Activated B cell treated with CpG ODN at 0.5 μM for 24 hours (primary cell): ENCODE results near the gene SV2B. TPM values are rescaled to one million over a fixed set of nuclear protein-coding genes. Genes with fewer than 3 reads are reported as not detected.

Source experiments
- ATAC-seq: fragments of 200-7000 bp; cut with Tn5 transposase; one replicate; pipeline ENCODE4 v1.10.0; 2021; ENCODE audit warnings: low read depth, mild to moderate bottlenecking, moderate library complexity
- CTCF ChIA-PET: fragments of 350-600 bp; sonication (Branson Sonifier 250); formaldehyde crosslinking; loops from one replicate; lab custom pipeline; 2021; ENCODE audit warnings: antibody characterized with exemption; lab: Charles Lee
- POLR2A ChIA-PET: fragments of 350-600 bp; sonication (Branson Sonifier 250); formaldehyde crosslinking; loops from one replicate; lab custom pipeline; 2021; ENCODE audit warnings: antibody characterized with exemption; lab: Charles Lee
- DNase-seq: peaks from one replicate; pipeline ENCODE4 v3.0.0; 2022
- H3K27ac Mint-ChIP-seq: one replicate; pipeline ENCODE4 v1.8.0; 2020; ENCODE audit warnings: mixed read lengths
- H3K27me3 Mint-ChIP-seq: one replicate; pipeline ENCODE4 v1.8.0; 2021; ENCODE audit warnings: mixed read lengths
- H3K36me3 Mint-ChIP-seq: one replicate; pipeline ENCODE4 v1.8.0; 2021; ENCODE audit warnings: low read depth, mixed read lengths
- H3K4me1 Mint-ChIP-seq: one replicate; pipeline ENCODE4 v1.8.0; 2021; ENCODE audit warnings: mixed read lengths
- H3K4me3 Mint-ChIP-seq: one replicate; pipeline ENCODE4 v1.8.0; 2020; ENCODE audit warnings: mild to moderate bottlenecking, mixed read lengths
- H3K9me3 Mint-ChIP-seq: one replicate; pipeline ENCODE4 v1.8.0; 2020; ENCODE audit warnings: mixed read lengths
- CTCF ChIP-seq: fragments of 200-600 bp; IDR thresholded peaks from one replicate; pipeline ENCODE4 v1.8.0; 2022; ENCODE audit warnings: antibody characterized with exemption, mild to moderate bottlenecking
- intact Hi-C: fragments of 100-400 bp; cut with micrococcal nuclease; formaldehyde crosslinking; loops from one replicate; pipeline ENCODE4 v1.15.1; 2024
- total RNA-seq: library from RNA; stranded (reverse); gene quantifications from 2 replicates; pipeline ENCODE4 v1.2.3, GENCODE V29; 2022

SV2B gene
- total RNA-seq, 1 donor from 2014 or later = not detected

DNA sequence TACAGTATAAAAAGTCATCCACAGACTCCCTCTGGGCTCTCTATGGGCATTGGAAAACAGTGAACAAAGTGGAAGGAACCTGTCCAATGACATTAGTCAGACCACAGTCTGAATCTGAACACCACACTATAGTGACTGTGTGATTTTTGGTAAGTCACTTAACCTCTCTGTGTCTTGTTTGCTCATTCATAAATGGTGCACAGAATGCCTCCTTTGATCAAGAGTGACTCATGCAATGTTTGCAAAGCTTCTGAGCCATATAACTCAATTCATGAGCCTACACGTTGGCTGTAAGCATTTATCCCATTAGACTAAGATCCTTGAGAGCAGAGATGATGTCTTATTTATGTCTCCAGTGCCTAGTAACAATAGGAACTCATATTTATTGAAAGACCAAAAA is 46.7 kb downstream of the SV2B start:
- H3K4me3 Mint-ChIP-seq = no peak overlapping the region
- H3K36me3 Mint-ChIP-seq = no peaks in the 10 kb centered on the region
- intact Hi-C loops = no loop called here
- H3K4me1 Mint-ChIP-seq = no peaks in the 10 kb centered on the region
- no peak for TF ChIP-seq CTCF
- H3K27ac Mint-ChIP-seq = no peak overlapping the region
- H3K9me3 Mint-ChIP-seq = no peaks in the 10 kb centered on the region
- CTCF ChIA-PET = no interaction called here
- H3K27me3 Mint-ChIP-seq = peaks cover 23% of the 10 kb centered on the region
- DNase-seq = no peak
- POLR2A ChIA-PET = no interaction called here
- no peak for ATAC-seq

GRCh38 chr15:91148243-91148642 is 48.2 kb downstream of the SV2B start:
- no peak for TF ChIP-seq CTCF
- no peak for ATAC-seq
- DNase-seq = no peak
- no peaks in the 10 kb centered on the region for H3K36me3 Mint-ChIP-seq
- H3K4me1 Mint-ChIP-seq = no peaks in the 10 kb centered on the region
- POLR2A ChIA-PET = no interaction called here
- intact Hi-C loops = no loop called here
- no peak overlapping the region for H3K4me3 Mint-ChIP-seq
- H3K9me3 Mint-ChIP-seq = no peaks in the 10 kb centered on the region
- no peak overlapping the region for H3K27ac Mint-ChIP-seq
- CTCF ChIA-PET = no interaction called here
- peaks cover 25% of the 10 kb centered on the region for H3K27me3 Mint-ChIP-seq

DNA sequence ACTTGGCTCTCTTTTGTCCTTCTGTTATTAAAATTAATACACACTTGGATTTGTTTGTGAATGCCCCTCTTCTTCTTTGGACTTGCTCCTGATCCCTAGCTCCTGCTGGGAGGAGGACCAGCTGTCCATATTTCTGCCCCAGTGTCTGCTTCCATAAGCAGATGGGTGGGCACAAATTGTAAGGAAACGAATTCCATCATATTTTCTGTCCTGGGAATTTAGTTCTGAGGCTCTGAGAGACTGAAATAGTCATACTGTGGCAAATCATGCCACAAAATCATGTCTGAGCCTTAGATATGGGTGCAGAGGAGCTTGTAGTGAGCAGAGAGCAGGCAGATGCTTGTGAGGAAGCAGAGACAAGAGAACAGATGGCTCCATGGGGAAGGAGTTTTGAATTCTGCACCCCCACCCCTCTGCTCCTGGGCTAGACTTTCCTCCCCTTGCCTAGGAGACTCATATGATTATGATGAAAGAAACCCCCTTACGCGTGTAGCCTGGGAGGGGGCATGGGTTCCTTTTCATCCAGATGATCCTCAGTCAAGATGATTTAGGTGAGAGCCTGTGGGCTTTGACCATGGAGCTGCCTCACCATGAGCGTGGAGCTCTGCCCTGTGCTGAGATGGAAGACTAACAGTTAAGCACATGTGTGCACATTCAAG is 50.6 kb downstream of the SV2B start:
- no peak overlapping the region for H3K27ac Mint-ChIP-seq
- ChIA-PET POLR2A (no interaction called here), CTCF (no interaction called here)
- ATAC-seq (no peak), DNase-seq (no peak)
- intact Hi-C loops = no loop called here
- no peak for TF ChIP-seq CTCF
- H3K4me1 Mint-ChIP-seq = no peaks in the 10 kb centered on the region
- H3K4me3 Mint-ChIP-seq = no peak overlapping the region
- peaks cover 35% of the 10 kb centered on the region for H3K27me3 Mint-ChIP-seq
- no peaks in the 10 kb centered on the region for H3K36me3 Mint-ChIP-seq
- no peaks in the 10 kb centered on the region for H3K9me3 Mint-ChIP-seq

- H3K27ac Mint-ChIP-seq = no peak overlapping the region
- POLR2A ChIA-PET = no interaction called here
- no peak overlapping the region for H3K4me3 Mint-ChIP-seq
- H3K4me1 Mint-ChIP-seq = no peaks in the 10 kb centered on the region
- peaks cover 35% of the 10 kb centered on the region for H3K27me3 Mint-ChIP-seq
- ATAC-seq (no peak), DNase-seq (no peak)
- CTCF ChIA-PET = no interaction called here
- no peaks in the 10 kb centered on the region for H3K36me3 Mint-ChIP-seq
- no peaks in the 10 kb centered on the region for H3K9me3 Mint-ChIP-seq
- intact Hi-C loops = no loop called here
- TF ChIP-seq CTCF = no peak
Measured at GRCh38 chr15:91151781-91152563, 51.9 kb downstream of the SV2B start.

DNA sequence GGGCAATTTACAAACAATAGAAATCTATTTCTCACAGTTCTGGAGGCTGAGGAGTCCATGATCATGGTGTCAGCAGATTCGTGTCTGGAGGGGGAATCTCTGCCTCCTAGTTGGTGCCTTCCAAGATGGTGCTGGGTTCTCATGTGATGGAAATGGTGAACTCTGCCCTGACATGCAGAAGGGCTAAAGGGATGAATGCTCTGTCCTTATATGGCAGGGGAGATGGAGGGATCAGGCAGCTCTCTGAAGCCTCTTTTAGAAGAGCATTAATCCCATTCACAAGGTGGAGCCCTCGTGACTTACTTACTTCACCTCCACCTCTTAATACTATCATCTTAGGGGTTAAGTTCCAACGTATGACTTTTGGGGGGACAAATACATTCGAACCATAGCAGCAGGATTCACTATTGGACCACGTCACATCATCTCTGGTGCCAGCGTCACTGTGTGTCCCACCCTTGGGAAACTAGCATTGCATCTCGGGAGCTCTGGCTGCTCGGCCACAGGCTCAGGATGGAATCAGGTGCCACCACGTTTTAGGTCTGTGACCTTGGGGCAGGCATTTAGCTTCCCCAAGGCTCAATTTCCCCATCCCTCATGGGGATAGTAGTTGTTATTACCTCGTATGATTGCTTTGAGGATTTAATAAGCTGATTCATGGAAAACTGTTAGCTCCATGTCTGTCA is 53.0 kb downstream of the SV2B start:
- no peak overlapping the region for H3K4me3 Mint-ChIP-seq
- no peak for ATAC-seq
- CTCF ChIA-PET = no interaction called here
- no peak for TF ChIP-seq CTCF
- DNase-seq = no peak
- no peaks in the 10 kb centered on the region for H3K4me1 Mint-ChIP-seq
- intact Hi-C loops = no loop called here
- no peak overlapping the region for H3K27ac Mint-ChIP-seq
- no peaks in the 10 kb centered on the region for H3K9me3 Mint-ChIP-seq
- H3K36me3 Mint-ChIP-seq = no peaks in the 10 kb centered on the region
- POLR2A ChIA-PET = no interaction called here
- peaks cover 35% of the 10 kb centered on the region for H3K27me3 Mint-ChIP-seq
